ENCODE data around the gene HMMR.
A peak's percentile ranks its signal among the peaks of the same experiment; 100 is the strongest.
"Not testable (repeated sequence)": the region's sequence is repeated elsewhere in the genome, so short reads cannot be mapped to it uniquely, and the experiment has no call there.

Gene HMMR

DNA sequence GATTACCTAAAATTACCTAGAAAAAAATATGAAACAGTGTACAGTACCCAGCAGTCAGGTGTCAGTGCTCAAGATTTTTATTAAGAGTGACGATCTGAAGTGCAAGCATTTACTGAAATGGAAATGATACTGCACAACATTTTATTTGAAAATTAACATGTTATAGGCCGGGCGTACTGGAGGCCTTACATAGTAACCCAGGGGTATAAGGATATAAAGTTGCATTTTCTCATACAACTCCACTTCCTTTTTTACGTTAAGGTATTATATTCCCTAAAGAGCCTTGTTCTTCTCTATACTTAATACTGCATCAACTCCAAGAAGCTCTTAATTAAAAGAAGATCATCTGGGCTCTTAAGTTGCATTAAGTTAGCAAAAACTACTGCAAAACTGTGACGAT, 48.3 kb downstream of the HMMR start:
- no peak for DNase-seq (ENCODE audit: low spot score)

DNA sequence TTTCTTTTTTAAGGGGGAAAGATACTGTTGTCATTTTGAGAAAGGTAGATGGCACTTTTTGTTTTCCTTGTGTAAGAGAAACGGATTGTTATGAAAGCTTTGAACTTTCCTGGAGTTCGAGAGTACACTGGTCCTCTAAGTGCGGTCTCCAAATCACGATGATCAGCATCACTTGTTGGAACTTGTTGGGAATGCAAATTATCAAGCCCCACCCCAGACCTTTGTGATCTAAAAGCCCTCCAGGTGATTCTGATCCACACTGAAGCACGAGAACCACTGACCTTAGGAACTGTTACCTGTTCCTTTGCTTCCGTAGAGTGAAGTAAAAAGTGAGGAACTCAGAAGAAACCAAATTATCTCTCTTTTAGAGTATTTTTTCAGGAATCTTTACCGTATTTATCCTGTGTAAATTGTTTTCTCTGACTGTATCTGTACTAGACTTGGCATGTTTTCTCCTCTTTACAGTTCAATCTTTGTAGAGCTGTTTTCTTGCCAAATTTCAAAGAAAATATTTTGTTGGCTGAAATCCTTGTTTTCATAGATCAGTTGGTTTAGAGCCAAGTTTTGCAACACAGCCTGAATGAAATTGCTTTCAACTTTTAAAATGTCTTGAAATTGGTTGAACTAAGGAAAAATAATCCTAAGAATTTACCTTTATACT, 49.0 kb downstream of the HMMR start:
- DNase-seq (ENCODE audit: low spot score): peak; percentile 10

DNA sequence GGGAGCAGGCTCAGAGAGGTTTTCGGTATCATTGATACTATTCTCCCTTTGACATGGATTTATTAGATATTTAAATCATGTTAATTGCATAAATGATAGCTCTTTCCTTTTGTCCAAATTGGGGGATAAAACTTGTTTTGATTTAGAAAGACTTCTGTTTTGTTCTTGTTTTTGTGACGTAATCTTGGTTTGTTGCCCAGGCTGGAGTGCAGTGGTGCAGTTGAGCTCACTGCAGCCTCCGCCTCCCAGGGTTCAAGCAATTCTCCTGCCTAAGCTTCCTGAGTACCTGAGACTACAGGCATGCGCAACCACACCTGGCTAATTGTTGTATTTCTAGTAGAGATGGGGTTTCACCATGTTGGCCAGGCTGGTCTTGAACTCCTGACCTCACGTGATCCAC, 52.1 kb downstream of the HMMR start:
- DNase-seq (ENCODE audit: low spot score): no peak

DNA sequence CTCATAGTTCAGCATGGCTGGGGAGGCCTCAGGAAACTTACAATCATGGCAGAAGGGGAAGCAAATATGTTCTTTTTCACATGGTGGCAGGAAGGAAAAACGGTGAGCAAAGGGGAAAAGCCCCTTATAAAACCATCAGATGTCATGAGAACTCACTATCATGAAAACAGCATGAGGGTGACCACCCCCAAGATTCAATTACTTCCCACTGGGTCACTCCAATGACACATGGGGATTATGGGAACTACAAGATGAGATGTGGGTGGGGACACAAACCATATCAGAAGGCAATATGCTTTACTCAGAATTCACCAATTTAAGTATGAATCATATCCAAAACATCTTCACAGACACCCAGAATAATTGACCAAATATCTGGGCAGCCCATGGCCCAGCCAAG, 64.7 kb downstream of the HMMR start:
- no peak for DNase-seq (ENCODE audit: low spot score)

DNA sequence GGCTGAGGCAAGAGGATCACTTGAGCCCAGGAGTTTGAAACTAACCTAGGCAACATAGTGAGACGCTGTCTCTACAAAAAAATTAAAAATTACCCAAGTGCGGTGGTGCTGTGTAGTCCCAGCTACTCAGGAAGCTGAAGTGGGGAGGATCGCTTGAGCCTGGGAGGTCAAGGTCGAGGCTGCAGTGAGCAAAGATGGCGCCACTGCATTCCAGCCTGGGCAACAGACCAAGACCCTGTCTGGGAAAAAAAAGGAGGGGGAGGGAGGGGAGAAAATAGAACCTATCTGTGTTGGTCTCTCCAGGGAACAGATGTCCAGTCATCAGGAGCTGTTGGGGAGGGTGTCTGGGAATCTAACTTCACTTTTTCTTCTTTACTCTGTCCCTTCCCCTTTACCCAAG, 69.3 kb downstream of the HMMR start:
- DNase-seq (ENCODE audit: low spot score): no peak

DNA sequence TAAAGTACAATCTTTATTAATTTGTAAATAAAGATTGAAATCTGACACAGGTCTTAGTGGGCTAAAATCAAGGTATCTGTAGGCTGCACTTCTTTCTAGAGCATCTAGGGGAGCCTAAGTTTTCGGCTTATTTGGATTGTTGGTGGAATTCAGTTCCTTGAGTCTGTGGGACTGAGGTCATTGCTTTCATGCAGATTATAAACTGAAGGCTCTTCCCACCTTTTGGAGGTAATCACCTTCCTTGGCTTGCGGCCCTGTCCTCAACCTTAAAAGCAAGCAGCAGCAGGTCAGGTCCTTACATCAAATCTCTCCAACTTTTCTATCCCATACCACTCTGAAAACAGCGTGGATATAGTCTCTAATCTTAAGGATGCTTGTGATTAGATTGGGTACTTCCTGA, 70.8 kb downstream of the HMMR start:
- DNase-seq (ENCODE audit: low spot score): no peak

DNA sequence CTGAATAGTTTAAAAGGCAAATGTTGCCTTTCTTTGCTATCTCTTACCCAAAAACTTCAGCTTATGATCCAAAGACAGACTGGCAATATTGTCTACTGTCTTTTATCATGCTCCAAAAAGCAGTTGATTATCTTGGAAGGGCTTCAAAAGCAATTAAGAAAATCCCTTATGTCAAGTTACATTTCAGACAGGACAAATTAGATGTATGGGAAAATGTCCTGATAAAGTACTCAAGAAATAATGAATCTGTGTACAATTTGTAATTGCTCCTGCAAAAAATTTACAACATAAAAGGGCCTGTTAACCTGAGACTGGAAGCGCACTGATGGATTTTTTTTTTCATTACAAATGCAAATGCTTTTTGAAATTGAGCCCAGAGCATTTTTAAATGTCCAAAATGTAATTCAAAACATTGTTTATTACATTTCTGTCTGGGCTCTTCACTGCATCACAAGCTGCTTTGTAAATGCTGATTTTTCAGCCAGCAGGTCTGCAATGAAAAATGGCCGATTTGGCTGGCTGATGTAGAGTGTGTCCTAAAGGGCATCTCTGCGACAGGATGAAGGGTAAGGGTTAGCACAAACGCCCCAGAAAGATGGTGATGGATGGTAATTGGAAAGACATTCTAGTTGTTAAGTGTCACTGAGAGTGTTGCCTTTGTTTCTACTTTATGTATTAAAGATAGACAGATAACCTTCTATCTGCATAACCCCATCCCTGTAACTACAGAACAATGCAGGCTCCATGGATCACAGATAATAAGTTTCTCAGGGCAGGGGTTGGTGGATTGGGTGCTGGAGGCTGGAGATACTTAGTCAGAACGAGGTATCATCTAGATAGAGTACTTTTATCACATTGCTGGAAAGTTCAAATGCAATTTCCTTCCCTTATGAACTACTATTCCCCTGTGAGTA, 72.0 kb downstream of the HMMR start:
- no peak for DNase-seq (ENCODE audit: low spot score)

DNA sequence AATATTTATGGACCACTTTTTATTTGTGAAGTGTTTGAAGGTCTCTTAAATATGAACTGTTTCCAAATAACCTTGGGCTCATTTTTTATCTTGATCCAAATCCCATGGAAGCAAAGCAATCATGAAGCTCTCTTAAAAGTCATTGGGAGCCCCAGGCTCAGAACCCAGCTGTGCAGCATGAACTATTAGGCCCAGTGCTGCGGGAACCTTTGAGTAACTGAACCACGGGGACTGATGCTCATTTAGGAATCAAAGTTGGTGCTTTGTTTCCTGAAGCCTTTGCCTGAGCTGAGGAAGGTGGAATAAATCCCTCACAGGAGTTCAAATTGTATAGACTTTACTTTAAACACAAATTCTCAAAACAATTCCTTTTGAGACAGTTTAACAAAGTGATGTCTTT, 72.8 kb downstream of the HMMR start:
- DNase-seq (ENCODE audit: low spot score): no peak

DNA sequence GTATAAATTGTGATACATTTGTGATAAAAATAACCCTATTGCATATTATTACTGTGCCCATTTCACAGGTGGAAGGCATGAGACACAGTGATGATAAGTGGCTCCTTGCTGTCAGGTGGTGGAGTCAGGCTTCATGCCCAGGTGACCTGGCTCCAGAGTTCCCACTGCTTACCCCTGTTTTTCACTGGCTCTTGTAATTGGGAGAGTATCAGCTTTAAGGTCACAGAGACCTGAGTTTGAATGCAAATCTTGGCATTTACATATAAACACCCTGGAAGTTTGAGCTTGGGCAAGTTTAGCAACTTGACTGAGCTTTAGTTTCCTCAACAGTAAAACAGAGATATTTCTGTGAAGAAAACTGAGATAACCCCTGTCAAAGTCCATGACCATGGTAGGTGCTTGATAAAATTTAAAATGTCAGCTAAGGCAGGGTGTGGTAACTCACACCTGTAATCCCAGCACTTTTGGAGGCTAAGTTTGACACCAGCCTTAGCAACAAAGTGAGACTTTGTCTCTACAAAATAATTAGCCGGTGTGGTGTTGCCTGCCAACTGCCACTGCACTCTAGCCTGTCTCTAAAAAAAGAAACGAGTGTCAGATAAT, 74.2 kb downstream of the HMMR start:
- DNase-seq (ENCODE audit: low spot score): no peak

DNA sequence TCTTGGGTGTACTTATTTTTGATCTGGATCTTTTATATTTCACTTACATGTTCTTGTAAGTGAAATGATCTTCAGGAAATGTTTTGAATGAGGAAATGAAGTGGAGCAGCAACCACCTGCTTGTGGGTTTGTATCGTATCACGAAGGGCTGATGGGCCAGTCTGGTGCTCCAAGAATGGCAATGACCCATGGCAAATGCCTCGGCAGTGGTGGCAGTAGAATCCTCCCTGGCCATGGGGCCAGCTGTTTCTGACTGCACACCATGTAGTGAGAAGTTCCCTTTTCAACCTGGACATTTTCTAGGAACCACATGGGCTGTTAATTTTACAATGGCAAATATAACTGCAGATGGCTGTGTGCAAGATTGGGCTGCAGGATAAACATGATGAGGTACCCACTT, 74.9 kb downstream of the HMMR start:
- no peak for DNase-seq (ENCODE audit: low spot score)

DNA sequence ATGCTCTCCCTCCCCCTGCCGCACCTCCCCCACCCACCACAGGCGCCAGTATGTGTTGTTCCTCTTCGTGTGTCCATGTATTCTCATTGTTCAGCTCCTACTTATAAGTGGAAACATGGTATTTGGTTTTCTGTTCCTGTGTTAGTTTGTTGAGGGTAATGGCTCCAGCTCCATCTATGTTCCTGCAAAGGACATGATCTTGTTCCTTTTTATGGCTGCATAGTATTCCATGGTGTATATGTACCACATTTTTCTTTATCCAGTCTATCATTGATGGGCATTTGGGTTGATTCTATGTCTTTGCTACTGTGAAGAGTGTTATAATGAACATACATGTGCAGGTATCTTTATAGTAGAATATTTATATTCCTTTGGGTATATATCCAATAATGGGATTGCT, 76.0 kb downstream of the HMMR start:
- DNase-seq (ENCODE audit: low spot score): not testable (repeated sequence)

DNA sequence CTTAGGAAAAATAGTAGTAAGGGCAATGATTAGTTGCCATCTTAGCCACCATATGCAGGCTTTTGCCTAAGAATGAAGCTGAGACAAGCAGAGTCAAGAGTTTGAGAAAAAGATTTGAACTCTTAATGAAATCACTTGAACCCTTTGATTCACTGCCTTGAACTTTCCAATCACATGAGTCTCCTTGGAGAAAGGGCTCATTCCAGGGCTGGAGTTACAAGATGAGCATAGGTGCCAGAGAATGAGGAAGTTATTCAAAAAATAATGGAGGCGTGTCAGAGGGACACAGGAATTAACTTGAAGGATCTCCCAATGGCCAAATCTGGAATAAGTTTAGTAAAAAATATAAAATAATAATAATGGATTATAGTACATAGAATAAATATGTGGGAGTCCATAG, 80.3 kb downstream of the HMMR start:
- no peak for DNase-seq (ENCODE audit: low spot score)

Data from cerebellar cortex (tissue), 1 donor.